ENCODE data around the gene RANGRF. TPM values are rescaled to one million over a fixed set of nuclear protein-coding genes. Genes with fewer than 3 reads are reported as not detected.

RANGRF gene
- total and polyA plus RNA-seq, 4 donors = 6.9 to 19.9 (median 8.9) TPM

DNA sequence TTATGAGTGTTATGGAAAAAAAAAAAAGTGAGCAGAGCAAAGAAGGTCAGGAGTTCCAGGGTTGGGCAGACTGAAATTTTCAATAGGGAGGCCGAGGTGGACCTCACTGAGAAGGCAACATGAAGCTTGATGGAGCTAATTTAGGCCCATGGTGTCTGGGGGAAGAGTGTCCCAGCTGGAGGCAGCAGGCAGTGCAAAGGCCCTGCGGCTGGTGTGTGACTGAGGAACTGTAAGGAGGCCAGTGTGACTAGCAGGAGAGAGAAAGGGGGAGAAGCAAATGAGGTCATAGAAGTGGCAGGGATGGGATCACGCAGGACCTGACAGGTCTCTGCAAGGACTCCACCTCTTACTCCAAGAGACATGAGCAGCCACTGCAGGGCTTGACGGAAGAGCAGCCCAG lies 31.8 kb downstream of the RANGRF start:
- Histone ChIP-seq H3K9ac (ENCODE audit: low read depth in 1 of 2, low read length in 2 of 2) (no peak overlapping the region), H3K9me3 (ENCODE audit: control insufficient read depth in 4 of 4, low read length in 3 of 4) (no peaks in the 10 kb centered on the region), H3K27me3 (ENCODE audit: control insufficient read depth in 4 of 4, insufficient read depth in 4 of 4, low read length in 3 of 4) (no peaks in the 10 kb centered on the region), H3K27ac (ENCODE audit: low read depth in 1 of 2, low read length in 2 of 2) (no peak overlapping the region), H3K4me1 (ENCODE audit: control insufficient read depth in 4 of 4, insufficient read depth in 4 of 4, low read length in 3 of 4) (peaks cover 0 to 4% (median 1%) of the 10 kb centered on the region in 4 donors), H3K36me3 (ENCODE audit: control insufficient read depth in 4 of 4, insufficient read depth in 3 of 4, low read depth in 1 of 4, low read length in 3 of 4) (no peaks in the 10 kb centered on the region), H3K4me3 (ENCODE audit: low read depth in 1 of 3, low read length in 3 of 3) (no peak overlapping the region)
- TF ChIP-seq JUND (IDR thresholded peaks at IDR 0.05) = no peak
- TF ChIP-seq GABPA (IDR thresholded peaks at IDR 0.05 in 1 of 2, conservative IDR thresholded peaks at IDR 0.05 in 1 of 2) = no peak
- DNase-seq (ENCODE audit: low spot score) = no peak
- WGBS = 89% methylated on average over 4 of the region's 4 CpGs

GRCh38 chr17:8320990-8321389 lies 32.5 kb downstream of the RANGRF start:
- H3K4me3 ChIP-seq (ENCODE audit: low read depth in 1 of 3, low read length in 3 of 3) = no peak overlapping the region
- no peak overlapping the region for H3K9ac ChIP-seq (ENCODE audit: low read depth in 1 of 2, low read length in 2 of 2)
- H3K27me3 ChIP-seq (ENCODE audit: control insufficient read depth in 4 of 4, insufficient read depth in 4 of 4, low read length in 3 of 4) = no peaks in the 10 kb centered on the region
- no peaks in the 10 kb centered on the region for H3K9me3 ChIP-seq (ENCODE audit: control insufficient read depth in 4 of 4, low read length in 3 of 4)
- no peak for TF ChIP-seq GABPA (IDR thresholded peaks at IDR 0.05 in 1 of 2, conservative IDR thresholded peaks at IDR 0.05 in 1 of 2)
- TF ChIP-seq SP1 (IDR thresholded peaks at IDR 0.05) = no peak
- no peak for TF ChIP-seq HNF4G (IDR thresholded peaks at IDR 0.05)
- TF ChIP-seq, protein P1, sequence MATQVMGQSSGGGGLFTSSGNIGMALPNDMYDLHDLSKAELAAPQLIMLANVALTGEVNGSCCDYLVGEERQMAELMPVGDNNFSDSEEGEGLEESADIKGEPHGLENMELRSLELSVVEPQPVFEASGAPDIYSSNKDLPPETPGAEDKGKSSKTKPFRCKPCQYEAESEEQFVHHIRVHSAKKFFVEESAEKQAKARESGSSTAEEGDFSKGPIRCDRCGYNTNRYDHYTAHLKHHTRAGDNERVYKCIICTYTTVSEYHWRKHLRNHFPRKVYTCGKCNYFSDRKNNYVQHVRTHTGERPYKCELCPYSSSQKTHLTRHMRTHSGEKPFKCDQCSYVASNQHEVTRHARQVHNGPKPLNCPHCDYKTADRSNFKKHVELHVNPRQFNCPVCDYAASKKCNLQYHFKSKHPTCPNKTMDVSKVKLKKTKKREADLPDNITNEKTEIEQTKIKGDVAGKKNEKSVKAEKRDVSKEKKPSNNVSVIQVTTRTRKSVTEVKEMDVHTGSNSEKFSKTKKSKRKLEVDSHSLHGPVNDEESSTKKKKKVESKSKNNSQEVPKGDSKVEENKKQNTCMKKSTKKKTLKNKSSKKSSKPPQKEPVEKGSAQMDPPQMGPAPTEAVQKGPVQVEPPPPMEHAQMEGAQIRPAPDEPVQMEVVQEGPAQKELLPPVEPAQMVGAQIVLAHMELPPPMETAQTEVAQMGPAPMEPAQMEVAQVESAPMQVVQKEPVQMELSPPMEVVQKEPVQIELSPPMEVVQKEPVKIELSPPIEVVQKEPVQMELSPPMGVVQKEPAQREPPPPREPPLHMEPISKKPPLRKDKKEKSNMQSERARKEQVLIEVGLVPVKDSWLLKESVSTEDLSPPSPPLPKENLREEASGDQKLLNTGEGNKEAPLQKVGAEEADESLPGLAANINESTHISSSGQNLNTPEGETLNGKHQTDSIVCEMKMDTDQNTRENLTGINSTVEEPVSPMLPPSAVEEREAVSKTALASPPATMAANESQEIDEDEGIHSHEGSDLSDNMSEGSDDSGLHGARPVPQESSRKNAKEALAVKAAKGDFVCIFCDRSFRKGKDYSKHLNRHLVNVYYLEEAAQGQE (IDR thresholded peaks at IDR 0.05) = no peak
- TF ChIP-seq JUND (IDR thresholded peaks at IDR 0.05) = no peak
- TF ChIP-seq EGR1 (IDR thresholded peaks at IDR 0.05; ENCODE audit: low read depth in 2 of 2) = no peak
- no peak for TF ChIP-seq ATF3 (IDR thresholded peaks at IDR 0.05)
- no peak for TF ChIP-seq NR2F2 (IDR thresholded peaks at IDR 0.05)
- TF ChIP-seq FOXA2 (IDR thresholded peaks at IDR 0.05) = no peak
- TF ChIP-seq RAD21 (IDR thresholded peaks at IDR 0.05) = no peak
- H3K27ac ChIP-seq (ENCODE audit: low read depth in 1 of 2, low read length in 2 of 2) = no peak overlapping the region
- H3K4me1 ChIP-seq (ENCODE audit: control insufficient read depth in 4 of 4, insufficient read depth in 4 of 4, low read length in 3 of 4) = no peaks in the 10 kb centered on the region
- DNase-seq (ENCODE audit: low spot score) = no peak
- WGBS = 87% methylated on average over 6 of the region's 6 CpGs
- H3K36me3 ChIP-seq (ENCODE audit: control insufficient read depth in 4 of 4, insufficient read depth in 3 of 4, low read depth in 1 of 4, low read length in 3 of 4) = no peaks in the 10 kb centered on the region

DNA sequence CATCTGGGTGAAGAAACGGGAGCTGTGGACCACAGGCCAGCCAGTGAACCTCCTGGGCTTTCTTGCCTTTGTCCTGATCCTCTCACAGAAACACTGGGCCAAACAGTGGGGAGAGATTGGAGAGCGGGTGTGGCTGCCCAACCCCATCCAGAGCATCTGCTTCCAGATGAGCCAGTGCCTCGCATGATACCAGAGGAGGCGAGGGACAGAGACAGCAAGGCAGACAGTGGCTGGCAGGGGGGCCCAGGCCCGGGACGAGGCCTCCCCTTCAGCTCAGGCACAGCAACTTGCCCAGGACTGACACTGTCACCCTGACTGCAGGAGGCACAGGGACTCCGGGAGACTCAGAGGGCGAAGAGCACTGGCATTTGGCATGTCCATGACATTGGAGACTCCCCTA lies 33.6 kb downstream of the RANGRF start:
- Histone ChIP-seq H3K27ac (ENCODE audit: low read depth in 1 of 2, low read length in 2 of 2) (no peak overlapping the region), H3K36me3 (ENCODE audit: control insufficient read depth in 4 of 4, insufficient read depth in 3 of 4, low read depth in 1 of 4, low read length in 3 of 4) (no peaks in the 10 kb centered on the region), H3K9ac (ENCODE audit: low read depth in 1 of 2, low read length in 2 of 2) (no peak overlapping the region), H3K9me3 (ENCODE audit: control insufficient read depth in 4 of 4, low read length in 3 of 4) (no peaks in the 10 kb centered on the region), H3K4me3 (ENCODE audit: low read depth in 1 of 3, low read length in 3 of 3) (no peak overlapping the region), H3K4me1 (ENCODE audit: control insufficient read depth in 4 of 4, insufficient read depth in 4 of 4, low read length in 3 of 4) (peaks cover 4 to 5% (median 5%) of the 10 kb centered on the region in 4 donors), H3K27me3 (ENCODE audit: control insufficient read depth in 4 of 4, insufficient read depth in 4 of 4, low read length in 3 of 4) (no peaks in the 10 kb centered on the region)
- TF ChIP-seq HNF4G (IDR thresholded peaks at IDR 0.05) (no peak), TAF1 (conservative IDR thresholded peaks at IDR 0.05) (no peak), HNF4A (conservative IDR thresholded peaks at IDR 0.05) (no peak), FOXA2 (IDR thresholded peaks at IDR 0.05) (no peak), JUND (IDR thresholded peaks at IDR 0.05) (no peak), NR2F2 (IDR thresholded peaks at IDR 0.05) (no peak), EGR1 (IDR thresholded peaks at IDR 0.05; ENCODE audit: low read depth in 2 of 2) (no peak), FOXA1 (IDR thresholded peaks at IDR 0.05) (no peak)
- TF ChIP-seq, protein P2, sequence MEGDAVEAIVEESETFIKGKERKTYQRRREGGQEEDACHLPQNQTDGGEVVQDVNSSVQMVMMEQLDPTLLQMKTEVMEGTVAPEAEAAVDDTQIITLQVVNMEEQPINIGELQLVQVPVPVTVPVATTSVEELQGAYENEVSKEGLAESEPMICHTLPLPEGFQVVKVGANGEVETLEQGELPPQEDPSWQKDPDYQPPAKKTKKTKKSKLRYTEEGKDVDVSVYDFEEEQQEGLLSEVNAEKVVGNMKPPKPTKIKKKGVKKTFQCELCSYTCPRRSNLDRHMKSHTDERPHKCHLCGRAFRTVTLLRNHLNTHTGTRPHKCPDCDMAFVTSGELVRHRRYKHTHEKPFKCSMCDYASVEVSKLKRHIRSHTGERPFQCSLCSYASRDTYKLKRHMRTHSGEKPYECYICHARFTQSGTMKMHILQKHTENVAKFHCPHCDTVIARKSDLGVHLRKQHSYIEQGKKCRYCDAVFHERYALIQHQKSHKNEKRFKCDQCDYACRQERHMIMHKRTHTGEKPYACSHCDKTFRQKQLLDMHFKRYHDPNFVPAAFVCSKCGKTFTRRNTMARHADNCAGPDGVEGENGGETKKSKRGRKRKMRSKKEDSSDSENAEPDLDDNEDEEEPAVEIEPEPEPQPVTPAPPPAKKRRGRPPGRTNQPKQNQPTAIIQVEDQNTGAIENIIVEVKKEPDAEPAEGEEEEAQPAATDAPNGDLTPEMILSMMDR (IDR thresholded peaks at IDR 0.05; ENCODE audit: low read depth, low read length, missing input control) = no peak
- no peak for DNase-seq (ENCODE audit: low spot score)
- 88% methylated on average over 8 of the region's 8 CpGs for WGBS

All from liver (tissue), 9 donors.